H4 (cell line): ENCODE data around the gene KIF5C. TPM values are rescaled to one million over a fixed set of nuclear protein-coding genes. Genes with fewer than 3 reads are reported as not detected.

Experiments used
- DNase-seq: peaks from one replicate; pipeline ENCODE4 v3.0.0-alpha.2; 2015; ENCODE audit warnings: low spot score
- total RNA-seq: library from RNA; depleted of rRNA; stranded (reverse); fragments of >200 nt; shearing (Covaris generic); gene quantifications from 2 replicates; pipeline ENCODE4 v1.2.3, GENCODE V29; 2014

Gene KIF5C
- total RNA-seq, 1 experiment from 2014 or later = 2.6 TPM

DNA sequence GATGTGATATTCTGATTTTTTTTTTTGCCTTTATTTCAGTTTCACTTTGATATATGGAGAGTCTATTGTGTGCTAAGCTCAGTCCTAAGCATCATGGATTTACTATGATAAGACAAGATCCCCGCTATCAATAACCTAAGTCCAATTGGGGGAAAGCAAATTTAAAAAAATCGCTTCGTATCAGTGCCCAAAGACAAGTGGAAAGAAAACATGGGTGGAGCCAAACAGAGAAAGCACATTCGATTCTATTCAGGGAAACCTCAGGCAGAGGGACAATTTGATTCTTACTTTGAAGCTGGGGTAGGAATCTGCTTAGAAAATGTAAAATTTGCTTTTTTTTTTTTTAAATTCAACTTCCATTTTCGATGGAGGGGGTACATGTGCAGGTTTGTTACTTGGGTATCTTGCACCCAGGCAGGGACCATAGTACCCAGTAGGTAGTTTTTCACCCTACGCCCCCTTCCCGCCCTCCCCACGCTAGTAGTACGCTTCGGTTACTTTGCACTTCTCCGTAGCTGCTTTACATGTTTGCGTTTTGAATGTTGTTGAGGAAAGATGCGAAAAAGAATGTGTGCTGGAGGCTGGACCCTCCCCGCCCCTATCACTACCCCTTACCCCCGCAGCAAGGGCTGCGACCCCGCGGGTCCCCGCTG lies 12.4 kb downstream of the KIF5C start:
- no peak for DNase-seq

DNA sequence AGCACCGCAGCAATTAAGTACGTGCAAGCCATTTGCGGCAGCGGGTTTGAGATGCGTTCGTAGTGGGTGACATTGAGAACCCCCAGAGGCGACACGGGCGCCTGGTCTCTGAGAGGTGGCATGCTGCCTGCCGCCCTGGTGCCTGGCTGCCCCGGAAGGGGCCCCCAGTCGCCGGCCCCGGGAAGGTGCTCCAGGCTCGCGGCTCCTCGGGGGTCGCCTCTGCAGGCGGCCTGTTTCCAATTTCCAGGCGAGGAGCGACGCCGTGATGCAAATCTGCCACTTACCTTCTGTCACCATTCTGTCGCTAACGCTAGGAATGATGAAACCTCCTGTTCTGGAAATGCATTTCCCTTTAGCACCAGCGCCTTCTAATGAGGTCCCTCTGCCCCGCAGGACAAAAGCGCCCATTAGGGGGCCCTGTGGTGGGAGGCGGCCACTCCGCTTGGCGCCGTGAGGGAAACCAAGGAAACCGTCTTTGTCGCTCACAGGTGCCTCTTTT lies 13.0 kb downstream of the KIF5C start:
- no peak for DNase-seq

DNA sequence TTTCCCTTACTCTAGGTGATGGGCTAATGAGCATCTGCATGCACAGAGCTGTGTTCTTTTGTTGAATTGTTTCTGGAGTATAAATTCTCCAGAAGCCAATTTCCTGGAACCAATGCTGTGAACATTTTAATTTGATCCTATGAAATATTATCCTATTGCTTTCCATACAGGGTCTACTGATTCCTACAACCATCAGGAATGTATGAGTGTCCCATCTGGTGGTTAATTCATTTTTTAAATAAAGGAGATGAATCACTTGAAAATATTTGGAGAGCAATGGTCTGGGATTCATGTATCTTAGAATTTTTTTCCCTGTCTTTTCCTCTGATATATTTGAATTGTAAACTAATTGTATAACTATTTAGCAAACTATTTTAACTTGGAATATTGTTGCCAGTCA lies 14.0 kb downstream of the KIF5C start:
- DNase-seq = no peak

DNA sequence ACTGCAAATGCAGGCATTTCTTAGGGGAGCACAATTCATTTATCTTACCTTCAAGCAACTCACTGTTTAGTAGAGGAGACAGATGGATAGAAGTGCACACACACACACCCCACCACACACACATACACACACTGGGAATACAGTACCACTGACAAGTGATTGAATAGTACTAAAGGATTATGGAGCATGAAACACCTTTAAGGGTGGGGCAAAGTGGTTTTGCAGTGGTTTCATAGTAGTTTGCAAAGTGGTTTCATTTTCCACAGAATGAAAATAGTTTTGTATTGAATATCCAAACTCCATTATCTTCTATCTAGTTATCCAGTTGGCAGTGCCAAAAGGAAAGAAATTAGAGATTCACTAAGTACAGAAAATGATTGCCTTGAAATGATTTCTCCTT lies 18.9 kb downstream of the KIF5C start:
- no peak for DNase-seq

DNA sequence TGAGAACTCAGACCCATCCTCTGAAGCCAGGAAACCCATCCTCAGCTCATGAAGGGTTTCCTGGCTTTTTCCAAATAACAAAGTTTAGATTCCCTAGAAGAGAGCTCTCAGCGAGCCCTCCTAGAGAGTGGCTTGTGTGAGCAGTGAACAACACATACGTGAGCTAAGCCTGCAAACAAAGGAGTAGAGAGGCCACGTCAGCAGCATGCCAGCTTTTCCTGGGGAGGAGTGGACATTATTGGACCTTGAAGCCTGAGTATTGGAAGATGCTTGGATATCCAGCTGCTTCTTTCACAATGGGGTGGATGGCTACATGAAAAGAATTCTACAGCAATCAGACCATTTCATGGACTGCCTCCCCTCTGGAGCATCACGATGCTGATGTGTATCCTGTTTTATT lies 21.1 kb downstream of the KIF5C start:
- DNase-seq = no peak

DNA sequence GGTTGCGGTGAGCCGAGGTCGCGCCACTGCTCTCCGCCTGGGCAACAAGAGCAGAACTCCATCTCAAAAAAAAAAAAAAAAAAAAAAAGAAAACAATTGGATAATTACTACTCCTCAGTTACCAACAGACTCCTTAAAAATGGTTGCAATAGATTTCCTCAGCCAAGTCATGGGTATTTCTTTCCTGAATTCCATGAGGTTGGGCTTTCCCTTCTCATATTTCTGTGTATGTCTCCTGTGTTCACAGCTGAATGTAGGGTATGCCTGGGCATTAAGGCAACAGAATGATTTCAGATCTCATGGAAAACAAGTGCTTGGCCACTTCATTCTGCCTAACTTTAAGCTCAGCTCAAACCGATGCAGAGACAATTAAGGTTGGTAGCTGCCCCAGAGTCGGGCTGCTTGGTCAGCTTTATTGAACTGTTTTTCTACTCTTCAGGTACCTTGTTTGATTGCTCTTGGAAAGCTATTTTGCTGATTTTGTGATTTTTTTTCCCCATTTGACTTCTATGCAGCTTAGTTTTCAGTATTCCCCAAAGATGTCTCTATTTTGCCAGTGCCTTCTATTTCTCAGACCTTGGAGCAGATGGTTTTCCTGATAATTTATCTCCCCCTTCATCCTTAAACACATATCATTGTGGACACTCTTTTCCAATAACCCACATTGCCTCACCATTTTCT lies 24.8 kb downstream of the KIF5C start:
- no peak for DNase-seq

DNA sequence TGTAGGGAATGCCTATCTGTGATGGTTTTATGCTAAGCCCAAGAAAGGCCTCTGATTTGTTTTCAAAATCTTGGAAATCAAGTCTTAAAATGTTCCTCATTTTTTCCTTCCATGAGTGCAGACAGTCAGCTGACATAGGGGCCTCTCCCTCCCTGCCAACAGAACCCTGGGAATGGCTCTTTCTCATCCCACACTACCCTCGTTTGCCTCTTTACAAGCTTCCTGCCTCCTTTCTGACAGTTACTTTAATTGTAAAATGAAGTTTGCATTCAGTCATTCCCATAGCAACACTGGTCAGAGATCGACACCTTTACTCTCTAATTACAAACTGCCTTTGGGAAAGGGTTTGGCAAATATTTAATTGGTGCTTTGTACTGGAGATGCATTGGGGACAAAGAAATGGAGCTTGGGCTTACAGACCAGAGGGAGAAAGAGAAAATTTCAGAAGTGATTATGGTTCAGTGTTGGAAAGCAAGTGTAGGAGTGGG lies 25.4 kb downstream of the KIF5C start:
- DNase-seq = no peak

DNA sequence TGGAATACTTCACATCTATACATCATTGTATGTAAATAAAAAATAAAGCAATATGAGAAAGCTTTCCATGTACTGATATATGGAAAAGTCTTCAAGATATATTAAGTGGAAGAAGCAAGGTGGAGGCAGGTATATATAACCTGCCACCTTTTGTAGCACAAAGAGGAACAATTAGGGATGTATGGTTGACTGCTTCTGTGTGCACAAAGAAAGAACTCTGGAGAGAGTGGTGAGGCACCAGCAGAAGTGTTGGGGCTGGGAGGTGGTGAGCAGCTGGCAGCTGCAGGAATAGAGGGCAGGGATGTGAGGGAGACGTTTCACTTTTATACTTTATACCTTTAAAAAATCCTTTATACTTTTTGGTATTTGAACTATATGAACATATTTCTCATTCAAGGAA lies 26.1 kb downstream of the KIF5C start:
- no peak for DNase-seq

DNA sequence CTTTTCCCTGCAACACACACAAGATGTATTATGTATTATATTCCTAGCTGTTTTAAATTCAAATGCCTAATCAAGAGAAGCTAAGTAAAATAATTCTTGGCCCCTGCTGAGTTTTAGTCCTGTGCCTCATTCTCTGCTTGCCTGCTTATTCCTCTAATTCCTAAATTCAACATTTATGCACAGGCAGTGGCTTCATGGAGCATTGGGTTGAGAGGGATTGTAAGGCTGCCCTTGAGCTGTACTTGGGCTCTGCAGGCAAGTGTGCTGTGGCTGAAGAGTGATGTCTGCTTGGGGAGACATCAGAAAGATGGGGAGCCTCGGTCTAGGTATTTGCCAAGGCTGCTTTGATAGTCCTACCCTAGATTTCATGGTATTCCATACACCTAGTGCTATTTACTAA lies 27.8 kb downstream of the KIF5C start:
- DNase-seq = no peak

DNA sequence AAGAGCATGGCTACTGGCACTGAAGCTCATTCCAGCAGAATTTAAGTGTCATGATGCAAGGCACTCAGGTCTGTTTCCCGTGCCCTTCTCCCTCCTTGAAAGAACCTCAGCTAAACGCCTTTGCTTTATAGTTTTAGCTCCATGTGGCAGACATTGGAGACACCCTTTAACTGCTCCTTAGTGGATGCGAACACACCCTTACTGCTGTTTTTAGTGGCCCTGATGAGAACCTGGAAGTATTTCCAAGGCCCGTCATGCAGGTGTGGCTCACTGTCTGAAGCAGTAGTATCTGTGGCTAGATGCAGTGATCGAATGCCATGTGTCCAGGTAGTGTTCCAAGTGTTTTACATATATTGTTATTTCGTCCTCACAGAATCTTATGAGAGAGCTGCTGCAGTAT lies 28.3 kb downstream of the KIF5C start:
- DNase-seq = no peak

DNA sequence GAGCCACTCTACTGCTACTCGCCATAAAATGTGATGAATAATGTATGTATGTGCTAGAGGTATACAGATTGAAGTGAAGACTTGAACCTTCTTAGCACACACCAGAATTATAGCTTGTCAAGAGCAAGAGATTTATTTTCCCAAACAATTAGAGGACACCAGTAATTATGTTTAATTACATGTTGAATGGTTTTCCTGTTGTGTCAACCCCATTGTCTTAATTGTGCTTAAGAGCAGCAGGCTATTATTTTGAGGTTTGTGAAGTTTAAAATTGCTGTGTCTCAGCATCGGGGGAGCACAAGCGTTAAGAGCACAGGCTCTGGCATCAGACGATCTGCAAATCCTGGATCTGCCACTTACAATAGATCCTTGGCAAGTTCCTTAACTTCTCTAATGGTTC lies 29.0 kb downstream of the KIF5C start:
- no peak for DNase-seq

DNA sequence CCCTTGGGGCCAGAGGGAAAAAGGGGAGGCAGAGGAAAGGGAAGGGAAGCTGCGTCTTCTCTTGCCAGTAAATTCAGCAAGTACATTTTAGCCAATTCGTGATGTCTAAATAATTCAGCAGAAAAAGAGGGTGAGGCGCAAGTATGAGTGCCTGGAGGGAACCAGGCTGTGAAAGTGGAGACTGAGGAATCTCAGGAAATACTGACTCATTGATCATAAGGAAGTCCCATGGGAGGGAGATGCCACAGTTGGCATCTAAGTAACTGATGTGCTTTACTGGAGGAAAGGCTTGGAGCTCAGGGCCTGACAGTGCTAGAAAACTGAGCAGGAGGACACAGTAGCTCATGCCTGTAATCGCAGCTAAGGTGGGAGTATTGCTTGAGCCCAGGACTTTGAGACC lies 31.1 kb downstream of the KIF5C start:
- DNase-seq = no peak

DNA sequence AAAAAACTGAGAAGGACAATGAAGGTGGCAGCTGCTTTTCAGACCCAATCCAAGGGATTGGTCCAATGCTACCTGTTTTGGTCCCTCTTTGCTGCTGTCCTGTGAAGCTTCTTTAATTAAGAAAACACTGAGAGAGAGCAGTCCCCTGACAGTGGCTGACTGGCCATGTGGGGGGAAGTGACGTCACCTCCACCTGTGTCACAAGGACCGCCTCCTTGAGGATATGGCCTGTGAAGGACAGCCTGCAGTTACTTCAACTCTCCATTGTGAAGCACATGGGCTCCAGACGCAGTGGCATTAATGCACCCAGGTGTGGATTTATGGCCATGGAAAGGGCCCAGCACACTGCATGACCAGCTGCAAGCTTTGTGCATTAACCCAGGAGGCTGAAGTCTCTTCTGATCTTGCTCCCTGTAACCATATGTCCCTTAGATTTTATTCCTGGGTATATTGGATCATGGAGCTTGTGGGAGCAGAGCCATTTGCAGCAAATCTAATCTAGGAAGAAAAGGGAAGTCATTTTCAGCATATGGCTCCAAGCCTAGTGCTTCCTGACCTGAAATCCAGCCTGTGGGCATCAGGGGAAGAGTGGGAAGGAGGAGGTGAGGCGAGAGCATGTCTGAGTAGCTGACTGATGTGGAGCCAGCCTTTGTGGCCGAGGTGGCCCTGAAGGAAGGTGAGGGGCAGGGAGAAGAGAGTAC lies 32.2 kb downstream of the KIF5C start:
- no peak for DNase-seq

DNA sequence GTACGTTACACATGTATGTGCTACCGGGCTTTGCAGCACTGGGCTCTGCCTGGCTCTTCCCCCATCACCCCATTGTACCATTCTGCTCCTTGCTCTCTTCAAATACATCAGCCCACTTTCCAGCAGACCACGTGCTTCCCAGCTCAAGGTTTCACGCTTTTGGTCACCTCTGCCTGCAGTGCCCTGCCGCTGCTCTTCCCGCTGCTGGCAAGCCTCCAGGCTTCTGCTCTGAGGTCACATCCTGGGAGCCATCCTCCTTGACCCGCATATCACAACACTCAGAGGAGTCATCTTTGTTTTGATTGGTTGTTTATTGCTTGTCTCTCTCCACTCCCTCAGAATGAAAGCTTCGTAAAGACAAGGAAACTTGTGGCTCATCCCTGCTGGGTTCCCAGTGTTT lies 34.1 kb downstream of the KIF5C start:
- no peak for DNase-seq

DNA sequence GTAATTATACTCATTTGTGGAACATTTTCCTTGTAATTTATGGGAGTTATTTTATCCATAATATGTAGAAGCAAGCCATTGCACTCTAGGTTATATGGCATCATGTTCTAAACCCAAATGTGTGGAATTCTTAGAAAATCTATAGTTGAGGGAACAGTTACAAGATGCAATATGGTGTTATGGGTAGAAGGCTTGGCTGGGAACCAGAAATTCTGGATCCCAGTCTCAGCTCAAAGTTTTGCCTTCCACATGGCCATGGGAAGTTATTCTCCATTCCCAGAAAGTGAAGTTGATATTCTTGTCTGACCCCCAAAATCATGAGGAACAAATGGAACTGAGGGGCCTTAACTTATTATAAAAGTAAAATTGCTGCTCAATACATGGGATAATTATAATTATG lies 38.0 kb downstream of the KIF5C start:
- DNase-seq = no peak

DNA sequence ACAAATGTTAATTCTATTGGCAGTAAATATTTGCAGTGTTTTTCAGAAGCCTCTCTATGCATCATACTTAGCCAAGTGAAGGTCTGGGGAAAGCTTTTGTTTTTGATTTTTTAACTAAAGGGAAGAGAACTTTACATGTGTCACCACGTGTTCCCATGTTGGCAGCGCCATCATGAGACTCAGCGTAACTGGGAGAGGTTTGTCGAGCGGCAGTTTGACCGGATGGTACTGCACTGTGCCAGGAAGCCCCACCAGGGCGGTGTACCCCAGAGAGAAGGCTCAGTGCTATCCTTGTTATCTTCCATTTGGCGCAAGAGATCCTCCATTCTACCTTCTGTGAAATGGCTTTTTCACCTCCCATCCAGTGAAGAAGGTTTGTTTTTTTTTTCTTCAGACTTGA lies 38.5 kb downstream of the KIF5C start:
- DNase-seq = no peak

DNA sequence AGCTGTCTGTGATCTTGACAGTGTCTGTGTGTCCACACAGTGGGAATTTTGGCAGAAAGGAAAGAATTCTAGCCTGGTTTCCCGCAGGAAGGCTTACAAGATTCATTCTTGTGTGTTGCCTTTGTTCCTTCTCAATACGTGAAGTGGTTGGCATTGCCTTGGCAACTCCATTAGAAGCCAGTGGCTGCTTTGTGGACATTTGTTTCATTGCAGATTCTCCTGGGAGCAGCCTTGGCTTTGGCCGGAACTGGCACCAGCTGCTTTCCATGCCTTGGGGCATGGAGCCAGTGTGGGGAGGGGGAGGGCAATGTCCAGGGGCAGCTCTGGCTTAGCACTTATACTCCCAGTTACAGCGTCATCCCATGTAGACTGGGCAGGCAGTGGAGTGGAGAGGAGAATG lies 39.4 kb downstream of the KIF5C start:
- no peak for DNase-seq

DNA sequence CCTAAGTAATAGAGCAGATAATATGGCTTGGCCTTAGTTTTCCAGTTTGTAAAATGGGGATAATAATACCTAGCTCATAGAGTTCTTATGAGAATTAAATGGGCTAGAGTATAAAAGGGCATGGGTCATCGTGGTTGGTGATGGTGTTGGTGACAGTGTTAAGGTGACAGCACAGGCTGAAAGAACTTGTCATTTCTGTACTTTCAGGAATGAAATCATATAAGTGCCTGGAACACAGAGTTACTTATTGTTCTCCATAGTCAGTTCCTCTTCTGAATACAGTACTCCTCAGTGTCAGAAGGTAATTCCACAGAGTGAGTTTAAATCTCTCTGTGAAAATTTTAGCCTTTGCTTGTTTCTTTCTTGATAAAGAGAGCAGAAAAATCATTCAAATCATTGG lies 42.4 kb downstream of the KIF5C start:
- DNase-seq = no peak

DNA sequence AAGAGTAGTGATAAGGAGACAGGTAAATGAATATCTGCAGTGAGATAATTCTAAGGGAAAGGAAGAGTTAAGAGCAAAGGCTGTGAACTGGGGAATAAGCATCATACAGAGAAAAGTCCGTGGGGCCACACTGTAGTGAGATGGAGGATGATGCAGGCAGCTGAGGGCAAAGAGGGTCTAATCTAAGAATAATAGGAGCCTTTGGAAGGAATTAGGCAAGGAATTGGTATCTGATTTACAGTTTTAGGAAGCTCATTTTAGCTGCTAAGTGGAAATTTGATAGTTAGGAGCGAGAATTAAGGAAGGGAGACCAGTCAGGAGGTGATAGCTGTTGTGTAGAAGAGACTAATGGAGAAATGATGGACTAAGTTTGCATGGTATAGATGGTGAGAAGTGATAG lies 43.5 kb downstream of the KIF5C start:
- DNase-seq = no peak

DNA sequence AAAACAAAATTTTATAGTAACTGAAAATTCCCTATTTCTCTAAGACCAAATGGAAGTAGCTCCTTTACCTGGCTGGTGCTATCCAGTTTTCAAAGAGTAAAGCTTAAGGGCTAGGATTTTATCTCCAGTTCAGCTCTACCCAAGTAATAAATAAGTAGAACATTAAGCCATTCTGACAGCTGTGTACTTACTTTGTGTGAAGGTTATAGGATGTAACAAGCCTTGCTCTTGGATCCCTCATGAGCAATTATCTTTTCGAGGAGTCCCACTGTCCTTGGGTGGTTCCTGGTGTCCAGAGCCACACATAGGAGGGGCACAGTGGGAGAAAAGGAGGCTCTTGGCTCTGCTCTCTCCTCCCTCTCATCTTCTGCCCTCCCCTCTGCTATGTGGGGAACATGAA lies 45.5 kb downstream of the KIF5C start:
- DNase-seq = no peak

DNA sequence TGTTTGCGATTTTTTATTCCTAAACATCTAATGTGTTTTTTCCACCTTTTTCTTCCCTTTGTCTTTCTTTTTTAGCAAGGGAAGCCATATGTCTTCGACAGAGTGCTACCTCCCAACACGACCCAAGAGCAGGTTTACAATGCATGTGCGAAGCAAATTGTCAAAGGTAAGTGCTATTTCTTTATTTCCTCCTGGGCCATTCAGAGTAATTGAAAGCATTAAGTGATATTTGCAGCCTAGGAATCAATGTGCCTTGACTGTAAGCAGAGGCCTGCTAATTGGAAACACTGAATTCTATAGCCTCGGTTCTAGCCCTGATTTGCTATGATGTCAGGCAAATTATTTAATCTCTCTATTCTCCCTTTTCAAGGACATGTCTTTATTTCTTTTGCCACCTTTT lies 47.0 kb downstream of the KIF5C start:
- no peak for DNase-seq

DNA sequence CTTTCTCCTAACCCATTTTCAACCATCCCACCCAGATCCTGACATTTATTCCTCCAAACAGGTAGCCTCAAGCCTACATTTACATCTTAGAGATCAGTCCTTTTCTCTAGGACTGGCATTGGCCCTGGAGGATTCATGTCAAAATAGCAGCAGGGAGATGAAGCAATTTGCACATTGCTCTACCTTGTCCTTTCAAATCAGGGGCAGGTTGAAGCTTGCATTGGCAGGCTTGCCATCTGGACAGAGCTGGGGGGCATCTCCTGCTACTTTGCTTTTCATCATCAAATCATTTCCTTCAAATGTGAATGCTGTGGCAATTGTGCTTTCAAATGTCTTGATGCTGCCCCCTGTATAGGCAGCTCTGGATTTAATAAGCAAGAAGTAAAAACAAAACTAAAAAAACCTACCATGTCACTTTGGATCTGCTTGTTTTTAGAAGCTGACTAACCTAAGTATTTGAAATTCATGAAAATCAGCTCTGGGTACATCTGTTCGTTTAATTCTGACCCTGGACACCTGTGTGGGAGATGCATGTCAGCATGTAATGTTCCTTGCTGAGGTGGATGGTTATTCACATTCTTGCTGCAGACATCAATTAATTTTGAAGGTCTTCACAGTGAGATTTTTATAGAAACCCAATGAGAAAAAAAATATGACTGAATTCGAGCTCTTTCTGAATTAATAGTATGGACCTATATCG lies 47.9 kb downstream of the KIF5C start:
- DNase-seq = no peak
